ENCODE data around the gene NOXA1.

GRCh38 chr9:137397675-137398423 lies 25.3 kb upstream of the NOXA1 start:
- TF ChIP-seq CTCF (IDR thresholded peaks at IDR 0.05) (no peak), POLR2A (IDR thresholded peaks at IDR 0.05) (no peak)

Data from right lobe of liver (tissue), 4 donors.